ENCODE data around the gene PCDHB11. TPM values are rescaled to one million over a fixed set of nuclear protein-coding genes. Genes with fewer than 3 reads are reported as not detected.
"Not testable (repeated sequence)": the region's sequence is repeated elsewhere in the genome, so short reads cannot be mapped to it uniquely, and the experiment has no call there.

The PCDHB11 gene
- total RNA-seq, 1 experiment from 2014 or later: 0.61 TPM

DNA sequence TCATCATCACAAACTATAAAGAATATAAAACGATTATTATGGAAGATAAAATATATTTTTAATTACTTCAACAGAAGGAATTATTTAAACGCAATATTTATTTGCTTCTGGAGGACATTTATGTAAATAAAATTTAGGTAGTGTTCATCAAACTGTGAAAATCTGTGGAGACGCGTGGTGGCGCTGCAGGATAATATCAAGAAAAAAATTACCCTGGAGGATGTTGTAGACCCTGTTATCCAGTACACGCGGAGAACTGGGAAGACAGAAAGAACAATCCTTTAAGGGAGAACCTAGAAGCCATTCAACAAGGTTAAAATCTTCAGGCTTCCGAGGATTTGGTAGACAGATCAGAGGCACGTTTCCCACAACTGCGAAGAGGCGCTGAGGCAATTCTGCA lies 9.1 kb downstream of the PCDHB11 start, which contains the start of gene PCDHB12:
Gene PCDHB12 (plus strand): TSS at position 242 of the 400 bp plus-strand sequence. CDS start 189 bp downstream, outside the sequence.
- Mint-ChIP-seq H3K27ac (no peak within 1 kb of the TSS), H3K36me3 (peaks cover 7% of the 10 kb centered on the region), H3K9me3 (peaks cover 7% of the 10 kb centered on the region; the same call in 1 of the 2 replicates), H3K4me3 (peak within 1 kb of the TSS; percentile 72), H3K4me1 (peaks cover 4% of the 10 kb centered on the region), H3K27me3 (ENCODE audit: low read depth) (peaks cover 3% of the 10 kb centered on the region)
- TF ChIP-seq KAT7 (CRISPR knock-in tag; IDR thresholded peaks at IDR 0.05; ENCODE audit: borderline replicate concordance) (no peak), GABPB1 (CRISPR knock-in tag; IDR thresholded peaks at IDR 0.05) (no peak), NR1H2 (CRISPR knock-in tag; IDR thresholded peaks at IDR 0.05) (no peak)
- TF ChIP-seq, protein P1, sequence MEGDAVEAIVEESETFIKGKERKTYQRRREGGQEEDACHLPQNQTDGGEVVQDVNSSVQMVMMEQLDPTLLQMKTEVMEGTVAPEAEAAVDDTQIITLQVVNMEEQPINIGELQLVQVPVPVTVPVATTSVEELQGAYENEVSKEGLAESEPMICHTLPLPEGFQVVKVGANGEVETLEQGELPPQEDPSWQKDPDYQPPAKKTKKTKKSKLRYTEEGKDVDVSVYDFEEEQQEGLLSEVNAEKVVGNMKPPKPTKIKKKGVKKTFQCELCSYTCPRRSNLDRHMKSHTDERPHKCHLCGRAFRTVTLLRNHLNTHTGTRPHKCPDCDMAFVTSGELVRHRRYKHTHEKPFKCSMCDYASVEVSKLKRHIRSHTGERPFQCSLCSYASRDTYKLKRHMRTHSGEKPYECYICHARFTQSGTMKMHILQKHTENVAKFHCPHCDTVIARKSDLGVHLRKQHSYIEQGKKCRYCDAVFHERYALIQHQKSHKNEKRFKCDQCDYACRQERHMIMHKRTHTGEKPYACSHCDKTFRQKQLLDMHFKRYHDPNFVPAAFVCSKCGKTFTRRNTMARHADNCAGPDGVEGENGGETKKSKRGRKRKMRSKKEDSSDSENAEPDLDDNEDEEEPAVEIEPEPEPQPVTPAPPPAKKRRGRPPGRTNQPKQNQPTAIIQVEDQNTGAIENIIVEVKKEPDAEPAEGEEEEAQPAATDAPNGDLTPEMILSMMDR (IDR thresholded peaks at IDR 0.05): 0 out of 2 replicates have a peak, but pooled peaks have one; percentile 27
- TF ChIP-seq, protein P2, sequence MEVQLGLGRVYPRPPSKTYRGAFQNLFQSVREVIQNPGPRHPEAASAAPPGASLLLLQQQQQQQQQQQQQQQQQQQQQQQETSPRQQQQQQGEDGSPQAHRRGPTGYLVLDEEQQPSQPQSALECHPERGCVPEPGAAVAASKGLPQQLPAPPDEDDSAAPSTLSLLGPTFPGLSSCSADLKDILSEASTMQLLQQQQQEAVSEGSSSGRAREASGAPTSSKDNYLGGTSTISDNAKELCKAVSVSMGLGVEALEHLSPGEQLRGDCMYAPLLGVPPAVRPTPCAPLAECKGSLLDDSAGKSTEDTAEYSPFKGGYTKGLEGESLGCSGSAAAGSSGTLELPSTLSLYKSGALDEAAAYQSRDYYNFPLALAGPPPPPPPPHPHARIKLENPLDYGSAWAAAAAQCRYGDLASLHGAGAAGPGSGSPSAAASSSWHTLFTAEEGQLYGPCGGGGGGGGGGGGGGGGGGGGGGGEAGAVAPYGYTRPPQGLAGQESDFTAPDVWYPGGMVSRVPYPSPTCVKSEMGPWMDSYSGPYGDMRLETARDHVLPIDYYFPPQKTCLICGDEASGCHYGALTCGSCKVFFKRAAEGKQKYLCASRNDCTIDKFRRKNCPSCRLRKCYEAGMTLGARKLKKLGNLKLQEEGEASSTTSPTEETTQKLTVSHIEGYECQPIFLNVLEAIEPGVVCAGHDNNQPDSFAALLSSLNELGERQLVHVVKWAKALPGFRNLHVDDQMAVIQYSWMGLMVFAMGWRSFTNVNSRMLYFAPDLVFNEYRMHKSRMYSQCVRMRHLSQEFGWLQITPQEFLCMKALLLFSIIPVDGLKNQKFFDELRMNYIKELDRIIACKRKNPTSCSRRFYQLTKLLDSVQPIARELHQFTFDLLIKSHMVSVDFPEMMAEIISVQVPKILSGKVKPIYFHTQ (CRISPR knock-in tag; IDR thresholded peaks at IDR 0.05): no peak
- TF ChIP-seq, protein P3, sequence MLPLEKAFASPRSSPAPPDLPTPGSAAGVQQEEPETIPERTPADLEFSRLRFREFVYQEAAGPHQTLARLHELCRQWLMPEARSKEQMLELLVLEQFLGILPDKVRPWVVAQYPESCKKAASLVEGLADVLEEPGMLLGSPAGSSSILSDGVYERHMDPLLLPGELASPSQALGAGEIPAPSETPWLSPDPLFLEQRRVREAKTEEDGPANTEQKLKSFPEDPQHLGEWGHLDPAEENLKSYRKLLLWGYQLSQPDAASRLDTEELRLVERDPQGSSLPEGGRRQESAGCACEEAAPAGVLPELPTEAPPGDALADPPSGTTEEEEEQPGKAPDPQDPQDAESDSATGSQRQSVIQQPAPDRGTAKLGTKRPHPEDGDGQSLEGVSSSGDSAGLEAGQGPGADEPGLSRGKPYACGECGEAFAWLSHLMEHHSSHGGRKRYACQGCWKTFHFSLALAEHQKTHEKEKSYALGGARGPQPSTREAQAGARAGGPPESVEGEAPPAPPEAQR (CRISPR knock-in tag; IDR thresholded peaks at IDR 0.05): no peak
- CTCF ChIA-PET: interaction anchor here (0.7 to 2.6 kb wide), 27 partner anchors 9 to 384 kb away, joined by 3 to 18 read pairs (median 5); partner anchors contain the start of genes PCDHB10, PCDHB11, PCDHB14 and PCDHB15
- POLR2A ChIA-PET: interaction anchor here (0.6 kb wide), 1 partner anchor 274 kb away, joined by 4 read pairs; no protein-coding TSS in a partner anchor
- DNase-seq (ENCODE audit: low spot score): peak; percentile 54
- peak; percentile 73 for ATAC-seq

DNA sequence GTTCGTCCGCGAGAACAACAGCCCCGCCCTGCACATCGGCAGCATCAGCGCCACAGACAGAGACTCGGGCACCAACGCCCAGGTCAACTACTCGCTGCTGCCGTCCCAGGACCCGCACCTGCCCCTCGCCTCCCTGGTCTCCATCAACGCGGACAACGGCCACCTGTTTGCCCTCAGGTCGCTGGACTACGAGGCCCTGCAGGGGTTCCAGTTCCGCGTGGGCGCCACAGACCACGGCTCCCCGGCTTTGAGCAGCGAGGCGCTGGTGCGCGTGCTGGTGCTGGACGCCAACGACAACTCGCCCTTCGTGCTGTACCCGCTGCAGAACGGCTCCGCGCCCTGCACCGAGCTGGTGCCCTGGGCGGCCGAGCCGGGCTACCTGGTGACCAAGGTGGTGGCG lies 10.9 kb downstream of the PCDHB11 start:
- DNase-seq (ENCODE audit: low spot score); POLR2A ChIA-PET; ATAC-seq; H3K4me1 Mint-ChIP-seq; H3K27me3 Mint-ChIP-seq (ENCODE audit: low read depth); H3K27ac Mint-ChIP-seq; H3K4me3 Mint-ChIP-seq; CTCF ChIA-PET: not testable (repeated sequence)
- peaks cover 16% of the 10 kb centered on the region for H3K9me3 Mint-ChIP-seq
- peaks cover 16% of the 10 kb centered on the region for H3K36me3 Mint-ChIP-seq

DNA sequence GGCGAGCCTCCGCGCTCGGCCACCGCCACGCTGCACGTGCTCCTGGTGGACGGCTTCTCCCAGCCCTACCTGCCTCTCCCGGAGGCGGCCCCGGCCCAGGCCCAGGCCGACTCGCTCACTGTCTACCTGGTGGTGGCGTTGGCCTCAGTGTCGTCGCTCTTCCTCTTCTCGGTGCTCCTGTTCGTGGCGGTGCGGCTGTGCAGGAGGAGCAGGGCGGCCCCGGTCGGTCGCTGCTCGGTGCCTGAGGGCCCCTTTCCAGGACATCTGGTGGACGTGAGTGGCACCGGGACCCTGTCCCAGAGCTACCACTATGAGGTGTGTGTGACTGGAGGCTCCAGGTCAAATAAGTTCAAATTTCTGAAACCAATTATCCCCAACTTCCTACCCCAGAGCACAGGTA lies 11.4 kb downstream of the PCDHB11 start:
- Mint-ChIP-seq H3K36me3 (peaks cover 18% of the 10 kb centered on the region), H3K9me3 (peaks cover 18% of the 10 kb centered on the region)
- H3K27me3 Mint-ChIP-seq (ENCODE audit: low read depth); POLR2A ChIA-PET; H3K4me3 Mint-ChIP-seq; H3K27ac Mint-ChIP-seq; ATAC-seq; CTCF ChIA-PET; H3K4me1 Mint-ChIP-seq; DNase-seq (ENCODE audit: low spot score): not testable (repeated sequence)

DNA sequence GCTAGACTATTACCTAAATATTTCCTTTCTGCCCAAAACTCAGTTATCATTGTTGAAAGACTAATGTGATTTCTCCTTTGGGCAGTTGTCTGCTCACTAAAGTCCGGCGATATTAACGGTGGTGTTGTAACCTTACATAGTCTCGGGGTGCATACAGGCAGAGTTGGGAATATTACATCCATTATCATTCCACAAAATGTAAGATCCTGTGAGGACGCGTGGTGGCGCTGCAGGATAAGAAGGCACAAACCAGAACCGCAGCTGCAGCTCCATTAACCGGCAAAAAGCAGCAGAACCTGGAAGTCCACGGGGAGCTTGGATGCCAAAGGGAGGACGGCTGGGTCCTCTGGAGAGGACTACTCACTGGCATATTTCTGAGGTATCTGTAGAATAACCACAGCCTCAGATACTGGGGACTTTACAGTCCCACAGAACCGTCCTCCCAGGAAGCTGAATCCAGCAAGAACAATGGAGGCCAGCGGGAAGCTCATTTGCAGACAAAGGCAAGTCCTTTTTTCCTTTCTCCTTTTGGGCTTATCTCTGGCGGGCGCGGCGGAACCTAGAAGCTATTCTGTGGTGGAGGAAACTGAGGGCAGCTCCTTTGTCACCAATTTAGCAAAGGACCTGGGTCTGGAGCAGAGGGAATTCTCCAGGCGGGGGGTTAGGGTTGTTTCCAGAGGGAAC lies 14.4 kb downstream of the PCDHB11 start, which contains the start of gene PCDHB13:
Gene PCDHB13 (plus strand): TSS at position 264 of the 684 bp plus-strand sequence. CDS start 205 bp downstream, at position 469.
- TF ChIP-seq, protein P1 (IDR thresholded peaks at IDR 0.05): peak; percentile 46; the same call in 1 of the 2 replicates
- peaks cover 25% of the 10 kb centered on the region for H3K9me3 Mint-ChIP-seq
- H3K27ac Mint-ChIP-seq; H3K27me3 Mint-ChIP-seq (ENCODE audit: low read depth); H3K4me1 Mint-ChIP-seq; POLR2A ChIA-PET: not testable (repeated sequence)
- DNase-seq (ENCODE audit: low spot score) (peak; percentile 89), ATAC-seq (peak; percentile 90)
- CTCF ChIA-PET: interaction anchor here (0.7 to 2.4 kb wide), 20 partner anchors 10 to 344 kb away, joined by 3 to 20 read pairs (median 5); partner anchors contain the start of genes PCDHB10, PCDHB14, PCDHB15 and PCDHB16
- peak within 1 kb of the TSS; percentile 58 for H3K4me3 Mint-ChIP-seq
- H3K36me3 Mint-ChIP-seq: peaks cover 25% of the 10 kb centered on the region

DNA sequence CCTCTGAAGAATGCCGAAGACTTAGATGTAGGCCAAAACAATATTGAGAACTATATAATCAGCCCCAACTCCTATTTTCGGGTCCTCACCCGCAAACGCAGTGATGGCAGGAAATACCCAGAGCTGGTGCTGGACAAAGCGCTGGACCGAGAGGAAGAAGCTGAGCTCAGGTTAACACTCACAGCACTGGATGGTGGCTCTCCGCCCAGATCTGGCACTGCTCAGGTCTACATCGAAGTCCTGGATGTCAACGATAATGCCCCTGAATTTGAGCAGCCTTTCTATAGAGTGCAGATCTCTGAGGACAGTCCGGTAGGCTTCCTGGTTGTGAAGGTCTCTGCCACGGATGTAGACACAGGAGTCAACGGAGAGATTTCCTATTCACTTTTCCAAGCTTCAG lies 15.2 kb downstream of the PCDHB11 start:
- peaks cover 25% of the 10 kb centered on the region for H3K9me3 Mint-ChIP-seq
- DNase-seq (ENCODE audit: low spot score); H3K4me1 Mint-ChIP-seq; H3K27ac Mint-ChIP-seq; ATAC-seq; POLR2A ChIA-PET; H3K27me3 Mint-ChIP-seq (ENCODE audit: low read depth): not testable (repeated sequence)
- H3K36me3 Mint-ChIP-seq: peaks cover 25% of the 10 kb centered on the region
- CTCF ChIA-PET: interaction anchor here (0.9 to 2.4 kb wide), 13 partner anchors 9 to 343 kb away, joined by 3 to 20 read pairs (median 7); partner anchors contain the start of genes PCDHB14, PCDHB15, PCDHB16 and PCDHB2
- H3K4me3 Mint-ChIP-seq: peak overlapping the region; percentile 19; the same call in 1 of the 2 replicates

DNA sequence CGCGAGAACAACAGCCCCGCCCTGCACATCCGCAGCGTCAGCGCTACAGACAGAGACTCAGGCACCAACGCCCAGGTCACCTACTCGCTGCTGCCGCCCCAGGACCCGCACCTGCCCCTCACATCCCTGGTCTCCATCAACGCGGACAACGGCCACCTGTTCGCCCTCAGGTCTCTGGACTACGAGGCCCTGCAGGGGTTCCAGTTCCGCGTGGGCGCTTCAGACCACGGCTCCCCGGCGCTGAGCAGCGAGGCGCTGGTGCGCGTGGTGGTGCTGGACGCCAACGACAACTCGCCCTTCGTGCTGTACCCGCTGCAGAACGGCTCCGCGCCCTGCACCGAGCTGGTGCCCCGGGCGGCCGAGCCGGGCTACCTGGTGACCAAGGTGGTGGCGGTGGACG lies 16.1 kb downstream of the PCDHB11 start:
- H3K4me3 Mint-ChIP-seq; H3K4me1 Mint-ChIP-seq; POLR2A ChIA-PET; ATAC-seq; H3K27me3 Mint-ChIP-seq (ENCODE audit: low read depth); DNase-seq (ENCODE audit: low spot score); H3K27ac Mint-ChIP-seq: not testable (repeated sequence)
- Mint-ChIP-seq H3K9me3 (peaks cover 19% of the 10 kb centered on the region), H3K36me3 (peaks cover 22% of the 10 kb centered on the region)
- CTCF ChIA-PET: interaction anchor here (2.4 kb wide), 1 partner anchor 80 kb away, joined by 9 read pairs; the partner anchor contains the start of gene PCDHB5

DNA sequence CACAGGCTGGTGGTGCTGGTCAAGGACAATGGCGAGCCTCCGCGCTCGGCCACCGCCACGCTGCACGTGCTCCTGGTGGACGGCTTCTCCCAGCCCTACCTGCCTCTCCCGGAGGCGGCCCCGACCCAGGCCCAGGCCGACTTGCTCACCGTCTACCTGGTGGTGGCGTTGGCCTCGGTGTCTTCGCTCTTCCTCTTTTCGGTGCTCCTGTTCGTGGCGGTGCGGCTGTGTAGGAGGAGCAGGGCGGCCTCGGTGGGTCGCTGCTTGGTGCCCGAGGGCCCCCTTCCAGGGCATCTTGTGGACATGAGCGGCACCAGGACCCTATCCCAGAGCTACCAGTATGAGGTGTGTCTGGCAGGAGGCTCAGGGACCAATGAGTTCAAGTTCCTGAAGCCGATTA lies 16.6 kb downstream of the PCDHB11 start:
- POLR2A ChIA-PET; H3K27me3 Mint-ChIP-seq (ENCODE audit: low read depth); H3K27ac Mint-ChIP-seq; ATAC-seq; H3K4me3 Mint-ChIP-seq; CTCF ChIA-PET; H3K4me1 Mint-ChIP-seq; DNase-seq (ENCODE audit: low spot score): not testable (repeated sequence)
- Mint-ChIP-seq H3K36me3 (peaks cover 20% of the 10 kb centered on the region), H3K9me3 (peaks cover 19% of the 10 kb centered on the region)
